Hepatocyte (in vitro differentiated cells): ENCODE data around the gene SPDEF.

Experiments
- CTCF ChIP-seq: fragments of 200-600 bp; sonication (generic); IDR thresholded peaks from 2 replicates; pipeline ENCODE4 v1.5.1; 2016; ENCODE audit warnings: antibody characterized with exemption, mild to moderate bottlenecking; ENCODE audit not compliant: poor library complexity
- EZH2 ChIP-seq: fragments of 200-600 bp; sonication (generic); IDR thresholded peaks from 2 replicates; pipeline ENCODE4 v1.6.1; 2016; ENCODE audit warnings: antibody characterized with exemption, mild to moderate bottlenecking, borderline replicate concordance
- EZH2phosphoT487 ChIP-seq: fragments of 200-600 bp; sonication (generic); IDR thresholded peaks from one replicate; pipeline ENCODE4 v1.6.1; 2018; ENCODE audit warnings: antibody characterized with exemption, mild to moderate bottlenecking, low read depth, moderate library complexity; ENCODE audit not compliant: unreplicated experiment, severe bottlenecking

- TF ChIP-seq CTCF (no peak), EZH2 (no peak), EZH2phosphoT487 (no peak)
Measured at GRCh38 chr6:34530753-34531365, 25.3 kb downstream of the SPDEF start.
